Endothelial cell of umbilical vein (primary cell): ENCODE results near the gene MNAT1. TPM values are rescaled to one million over a fixed set of nuclear protein-coding genes. Genes with fewer than 3 reads are reported as not detected.

ENCODE experiments used
- BruUV-seq: library from RNA; stranded (reverse); fragments of 400-500 nt; replicated peaks from 2 replicates; lab custom pipeline; 2021; lab: Mats Ljungman, UMichigan
- CTCF ChIA-PET: fragments of 300-600, 350-600 bp; sonication (Branson Sonifier 250); formaldehyde crosslinking; loops from one replicate; lab custom pipeline; 2021; ENCODE audit warnings: antibody characterized with exemption, inconsistent platforms; lab: Charles Lee
- POLR2A ChIA-PET: fragments of 300-600, 350-600 bp; sonication (Branson Sonifier 250); formaldehyde crosslinking; loops from one replicate; lab custom pipeline; 2021; ENCODE audit warnings: antibody characterized with exemption, inconsistent platforms; lab: Charles Lee
- DNase-seq: peaks from one replicate; pipeline ENCODE4 v3.0.0-alpha.2; 2011; ENCODE audit warnings: low read depth, low spot score
- FAIRE-seq: peaks from 2 replicates; lab custom pipeline; 2011; peaks lifted over from hg19 to GRCh38; lab: Jason Lieb, UNC
- H2AFZ ChIP-seq: 2 replicates; pipeline ENCODE4 v1.6.0; 2012; ENCODE audit warnings: low read depth, low read length, control low read depth, inconsistent platforms
- H3K27ac ChIP-seq: 2 replicates; pipeline ENCODE4 v1.5.1; 2011; ENCODE audit warnings: low read depth, mild to moderate bottlenecking, control low read depth, low read length, moderate library complexity; ENCODE audit not compliant: insufficient read depth
- H3K27me3 ChIP-seq, 2 experiments: 2 replicates each; pipeline versions ENCODE4 v1.6.0 to v1.6.1; 2011; ENCODE audit warnings: low read length in 2 of 2, mixed read lengths in 1 of 2; ENCODE audit not compliant: control insufficient read depth in 2 of 2, insufficient read depth in 2 of 2
- H3K36me3 ChIP-seq, 2 experiments: 2 replicates in 1 of 2; 3 replicates in 1 of 2; pipeline ENCODE4 v1.5.1; 2011; ENCODE audit warnings: low read length in 2 of 2, mild to moderate bottlenecking in 1 of 2, moderate library complexity in 1 of 2; ENCODE audit not compliant: control insufficient read depth in 2 of 2, insufficient read depth in 2 of 2; ENCODE audit errors: extremely low read depth in 1 of 2
- H3K4me1 ChIP-seq: 3 replicates; pipeline ENCODE4 v1.5.1; 2011; ENCODE audit warnings: mild to moderate bottlenecking, low read length; ENCODE audit not compliant: control insufficient read depth, insufficient read depth; ENCODE audit errors: extremely low read depth
- H3K4me2 ChIP-seq: 2 replicates; pipeline ENCODE4 v1.6.1; 2011; ENCODE audit warnings: low read length, control low read depth, mixed read lengths; ENCODE audit not compliant: insufficient read depth
- H3K4me3 ChIP-seq, 3 experiments: fragments of 200-600 bp in 1 of 3; sonication (generic), shearing (Covaris generic) in 1 of 3; replicated peaks in 1 of 3; 2 replicates each; pipeline ENCODE4 v1.5.1; 2011 to 2016; ENCODE audit warnings: control low read depth in 3 of 3, low read length in 3 of 3, mild to moderate bottlenecking in 2 of 3, inconsistent platforms in 1 of 3, low read depth in 1 of 3, moderate library complexity in 1 of 3; ENCODE audit not compliant: insufficient read depth in 1 of 3
- H3K79me2 ChIP-seq: 2 replicates; pipeline ENCODE4 v1.6.0; 2012; ENCODE audit warnings: low read length, inconsistent platforms; ENCODE audit not compliant: control insufficient read depth, insufficient read depth
- H3K9ac ChIP-seq: replicated peaks from 2 replicates; pipeline ENCODE3; 2011; ENCODE audit warnings: low read length, control low read depth; ENCODE audit not compliant: insufficient read depth; ENCODE audit errors: extremely low read depth
- H3K9me1 ChIP-seq: replicated peaks from 3 replicates; pipeline ENCODE4 v1.6.0; 2011; ENCODE audit warnings: mild to moderate bottlenecking, low read length; ENCODE audit not compliant: control insufficient read depth, insufficient read depth; ENCODE audit errors: extremely low read depth
- H3K9me3 ChIP-seq: replicated peaks from 2 replicates; pipeline ENCODE4 v1.5.1; 2012; ENCODE audit warnings: low read length, inconsistent platforms; ENCODE audit not compliant: control insufficient read depth, insufficient read depth
- H4K20me1 ChIP-seq: replicated peaks from 2 replicates; pipeline ENCODE3; 2011; ENCODE audit warnings: mild to moderate bottlenecking, low read length; ENCODE audit not compliant: control insufficient read depth, insufficient read depth; ENCODE audit errors: extremely low read depth
- CTCF ChIP-seq, 2 donors: IDR thresholded peaks; 1 replicate in 1 of 2; 2 replicates in 1 of 2; pipeline ENCODE4 v1.5.1; 2011; ENCODE audit warnings: low read length in 2 of 2, mild to moderate bottlenecking in 2 of 2, moderate library complexity in 2 of 2, control low read depth in 1 of 2, inconsistent platforms in 1 of 2, low read depth in 1 of 2; ENCODE audit not compliant: insufficient read depth in 1 of 2; ENCODE audit errors: extremely low read depth in 1 of 2
- EZH2 ChIP-seq: IDR thresholded peaks from 2 replicates; pipeline ENCODE4 v1.6.1; 2012; ENCODE audit warnings: borderline replicate concordance, low read depth, mild to moderate bottlenecking, moderate library complexity, low read length, inconsistent platforms; ENCODE audit not compliant: severe bottlenecking
- FOS ChIP-seq: IDR thresholded peaks from 2 replicates; pipeline ENCODE4 v1.6.1; 2011; ENCODE audit warnings: mild to moderate bottlenecking, low read length, moderate library complexity, borderline replicate concordance; ENCODE audit not compliant: insufficient read depth
- GATA2 ChIP-seq: IDR thresholded peaks from 2 replicates; pipeline ENCODE4 v1.7.0; 2011; ENCODE audit warnings: low read depth, mild to moderate bottlenecking, moderate library complexity, mixed read lengths, low read length; ENCODE audit not compliant: insufficient read length, insufficient read depth
- JUN ChIP-seq: IDR thresholded peaks from 2 replicates; pipeline ENCODE4 v1.6.1; 2011; ENCODE audit warnings: borderline replicate concordance, low read depth; ENCODE audit not compliant: insufficient read length, insufficient read depth
- MAX ChIP-seq: IDR thresholded peaks from 2 replicates; pipeline ENCODE4 v1.6.1; 2011; ENCODE audit not compliant: insufficient read depth, insufficient read length
- MYC ChIP-seq: IDR thresholded peaks from one replicate; pipeline ENCODE4 v1.6.1; 2011; ENCODE audit warnings: mild to moderate bottlenecking, low read depth, low read length
- POLR2A ChIP-seq: IDR thresholded peaks from 2 replicates; pipeline ENCODE4 v1.6.1; 2012; ENCODE audit warnings: low read depth, mild to moderate bottlenecking, control low read depth, low read length
- POLR2AphosphoS5 ChIP-seq: IDR thresholded peaks from 2 replicates; pipeline ENCODE4 v1.6.1; 2012; ENCODE audit warnings: low read depth, mild to moderate bottlenecking, control low read depth, low read length, moderate library complexity; ENCODE audit not compliant: insufficient read depth
- dilution Hi-C: fragments of 300-500 bp; cut with MboI; formaldehyde crosslinking; loops from one replicate; pipeline ENCODE4 v1.15.0; 2019; ENCODE audit warnings: low sequenced_read_pairs; ENCODE audit not compliant: extremely low pct_ligation_motif_present
- intact Hi-C: fragments of 100-400 bp; cut with micrococcal nuclease; formaldehyde crosslinking; loops from one replicate; pipeline ENCODE4 v1.10.0; 2022
- polyA plus RNA-seq, 4 experiments: library from polyadenylated mRNA; depleted of rRNA in 3 of 4; stranded (reverse) in 3 of 4; unstranded in 1 of 4; fragments of >200 nt; gene quantifications; 2 replicates each; pipeline versions ENCODE4 v1.2.1 to v1.2.3, GENCODE V29; 2011 to 2012; ENCODE audit warnings: missing spikeins in 1 of 4
- total RNA-seq: library from RNA; stranded (reverse); gene quantifications from 2 replicates; pipeline ENCODE4 v1.2.3, GENCODE V29; 2021

The MNAT1 gene
- total and polyA plus RNA-seq, 2 donors (not counting 3 experiments of a cell fraction or from before 2014, with no cell fraction given) = 35.7 to 55.7 TPM

- H3K9me1 ChIP-seq = no peaks in the 10 kb centered on the region
- ChIA-PET CTCF (no interaction called here), POLR2A (no interaction called here)
- H3K27me3 ChIP-seq = no peaks in the 10 kb centered on the region
- intact Hi-C loops = no loop called here
- BruUV-seq = no TSS peak
- no peak for FAIRE-seq
- DNase-seq = no peak
- peaks cover 10% of the 10 kb centered on the region in 2 experiments for H3K36me3 ChIP-seq
- no peak overlapping the region for H3K27ac ChIP-seq
- H2AFZ ChIP-seq = no peak overlapping the region
- TF ChIP-seq MAX (no peak), CTCF (IDR thresholded peaks at IDR 0.05; ENCODE audit: extremely low read depth in 1 of 2, insufficient read depth in 1 of 2, low read depth in 1 of 2, low read length in 2 of 2) (no peak), GATA2 (no peak), POLR2A (no peak), FOS (no peak), EZH2 (no peak), MYC (no peak), JUN (no peak), POLR2AphosphoS5 (no peak)
- H3K9ac ChIP-seq = no peak overlapping the region
- H3K79me2 ChIP-seq = peaks cover 5% of the 10 kb centered on the region
- no peaks in the 10 kb centered on the region for H4K20me1 ChIP-seq
- H3K4me2 ChIP-seq = no peak overlapping the region
- dilution Hi-C loops = no loop called here
- no peaks in the 10 kb centered on the region for H3K9me3 ChIP-seq
- no peak overlapping the region for H3K4me3 ChIP-seq
- H3K4me1 ChIP-seq = peaks cover 15% of the 10 kb centered on the region
These were observed 251.9 kb downstream of the MNAT1 start for GRCh38 chr14:60986500-60986899.
